ENCODE results near the gene ZGPAT.
"Not testable (repeated sequence)": the region's sequence is repeated elsewhere in the genome, so short reads cannot be mapped to it uniquely, and the experiment has no call there.

Gene ZGPAT

DNA sequence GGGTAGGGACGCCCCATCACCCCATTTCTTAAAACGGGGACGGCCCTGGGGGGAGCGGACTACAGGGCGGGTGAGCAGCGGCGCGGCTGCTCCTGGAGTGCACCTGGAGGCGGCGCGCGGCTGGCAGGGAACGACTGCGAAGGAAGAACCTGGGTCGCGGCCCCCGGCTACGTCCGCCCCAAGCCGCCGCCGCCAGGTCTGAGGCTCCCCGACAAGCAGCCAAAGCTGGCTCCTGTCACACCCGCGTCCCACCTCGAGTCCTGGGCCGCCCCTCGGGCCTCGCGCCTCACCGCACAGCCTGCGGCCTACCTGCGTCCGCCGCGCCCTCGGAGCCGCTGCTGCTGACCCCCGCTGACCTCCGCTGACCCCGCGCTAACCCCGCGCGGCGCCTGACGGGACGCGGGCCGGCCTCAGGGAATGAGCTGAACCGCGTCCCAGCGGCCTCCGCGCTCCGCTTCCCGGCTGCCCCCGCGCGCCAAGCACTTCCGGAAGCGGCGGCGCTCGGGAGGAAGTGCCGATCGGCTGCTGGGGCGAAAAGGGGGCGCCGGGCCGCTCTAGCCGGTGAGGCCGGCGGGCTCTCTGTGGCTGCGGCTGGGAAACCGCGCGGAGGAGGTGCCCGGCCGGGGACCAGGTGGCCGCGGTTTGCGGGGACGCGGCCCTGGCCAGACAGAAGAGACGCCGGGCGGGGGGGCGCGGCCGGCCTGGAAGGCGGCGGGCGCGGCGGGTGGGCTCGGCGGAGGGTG is at the start of gene ZGPAT, which contains the start of gene ARFRP1:
ZGPAT (plus strand) TSS at position 482 of the 743 bp plus-strand sequence. CDS start 542 bp downstream, outside the sequence.
ARFRP1 (minus strand) TSS at position 419 of the 743 bp plus-strand sequence. CDS start 885 bp downstream, outside the sequence.
- peak; percentile 93 for DNase-seq

DNA sequence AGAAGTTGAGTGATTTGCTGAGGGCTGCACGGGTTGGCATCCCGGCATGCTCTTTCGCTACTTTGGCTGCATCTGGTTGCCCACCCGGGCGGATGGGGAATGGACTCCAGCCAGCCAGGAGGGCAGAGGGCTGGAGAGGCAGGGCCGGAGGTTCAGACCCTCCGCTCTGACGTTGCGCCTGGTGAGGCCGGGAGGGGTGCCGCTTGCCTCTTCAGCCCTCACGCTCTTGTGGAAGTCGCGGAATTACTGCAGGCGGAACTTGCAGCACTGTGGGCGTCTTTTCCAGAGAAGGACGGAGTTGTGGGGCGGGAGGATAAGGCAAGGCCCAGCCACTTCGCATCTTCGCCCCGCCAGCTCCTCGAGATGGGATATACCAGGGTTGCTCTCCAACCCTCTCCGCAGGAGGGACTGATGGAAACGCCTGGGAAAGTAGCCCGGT is 49.1 kb upstream of the ZGPAT start:
- DNase-seq, result peak; percentile 64

DNA sequence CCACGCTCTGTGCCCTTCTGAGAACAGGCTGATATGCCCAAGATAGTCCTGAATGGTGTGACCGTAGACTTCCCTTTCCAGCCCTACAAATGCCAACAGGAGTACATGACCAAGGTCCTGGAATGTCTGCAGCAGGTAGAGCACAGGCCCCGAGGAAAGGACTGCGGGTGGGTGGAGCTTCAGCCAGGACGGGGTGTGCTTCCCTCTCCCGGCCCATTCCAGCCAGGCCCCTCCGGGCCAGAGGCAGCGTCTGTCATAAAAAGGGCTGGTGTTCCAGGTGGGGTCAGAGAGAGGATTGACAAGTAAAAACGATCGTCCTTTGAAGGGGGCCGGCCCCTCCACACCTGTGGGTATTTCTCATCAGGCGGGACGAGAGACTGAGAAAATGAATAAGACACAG is 48.5 kb upstream of the ZGPAT start:
- no peak for DNase-seq

- not testable (repeated sequence) for DNase-seq
These were observed 47.7 kb upstream of the ZGPAT start for GRCh38 chr20:63660174-63660573.

DNA sequence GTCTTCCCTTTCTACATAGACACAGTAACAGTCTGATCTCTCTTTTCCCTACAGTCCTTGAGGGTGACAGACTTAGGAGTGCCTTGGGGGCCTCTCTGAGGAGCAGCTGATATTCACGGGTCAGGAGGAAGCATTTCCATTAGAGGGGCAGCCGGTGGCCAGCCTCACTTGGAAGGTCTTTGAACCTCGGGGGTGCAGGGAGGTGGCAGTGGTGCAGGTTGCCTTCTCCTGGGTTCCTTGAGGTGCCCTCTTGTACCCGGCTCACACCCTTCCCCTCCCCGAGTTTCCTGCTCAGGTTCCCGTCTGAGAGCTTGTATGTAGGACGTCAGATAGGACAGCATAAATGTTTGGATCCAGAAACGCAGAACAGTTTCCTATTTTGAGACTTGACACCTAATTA is 47.2 kb upstream of the ZGPAT start:
- DNase-seq, result no peak

GRCh38 chr20:63661108-63661507 is 46.7 kb upstream of the ZGPAT start:
- DNase-seq, result no peak

DNA sequence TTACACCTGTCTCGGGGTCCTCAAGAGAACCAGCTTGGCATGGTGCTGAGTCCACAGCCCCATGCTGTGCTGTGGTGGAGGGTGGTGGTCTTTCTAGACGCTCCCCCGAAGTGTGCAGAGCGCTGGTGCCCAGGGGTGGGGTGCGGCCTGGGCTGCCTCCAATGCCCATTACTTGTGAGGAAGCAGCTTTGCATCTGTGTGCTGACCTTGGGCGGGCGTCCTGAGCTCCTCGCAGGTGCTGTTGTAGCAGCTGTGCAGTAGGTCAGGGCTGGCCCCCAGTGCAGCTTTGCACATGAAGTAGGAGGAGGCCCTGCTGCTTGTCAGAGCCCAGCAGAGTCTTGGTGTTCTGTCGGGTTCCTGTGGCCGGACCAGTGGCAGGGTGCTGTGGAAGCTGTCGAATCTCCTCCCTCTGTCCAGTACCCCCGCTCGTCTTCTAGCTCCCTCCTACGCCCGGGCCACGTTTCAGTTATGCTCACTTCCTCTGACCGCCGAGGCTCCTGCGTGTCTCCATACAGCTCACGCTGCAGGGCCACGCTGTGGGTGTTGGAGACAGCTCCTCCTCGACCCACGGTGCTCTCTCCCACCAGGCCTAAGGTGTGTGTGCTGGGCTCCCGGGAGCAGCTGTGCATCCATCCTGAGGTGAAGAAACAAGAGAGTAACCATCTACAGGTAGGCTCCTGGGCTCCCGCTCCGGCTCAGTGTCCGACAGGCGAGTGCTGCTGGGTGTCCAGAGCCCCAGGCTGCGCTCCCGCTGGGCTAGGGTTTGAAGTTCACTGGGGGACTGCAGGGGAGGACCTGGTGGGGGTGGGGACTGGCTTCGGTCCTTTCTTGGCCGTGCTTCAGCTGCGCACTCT is 45.7 kb upstream of the ZGPAT start:
- no peak for DNase-seq

DNA sequence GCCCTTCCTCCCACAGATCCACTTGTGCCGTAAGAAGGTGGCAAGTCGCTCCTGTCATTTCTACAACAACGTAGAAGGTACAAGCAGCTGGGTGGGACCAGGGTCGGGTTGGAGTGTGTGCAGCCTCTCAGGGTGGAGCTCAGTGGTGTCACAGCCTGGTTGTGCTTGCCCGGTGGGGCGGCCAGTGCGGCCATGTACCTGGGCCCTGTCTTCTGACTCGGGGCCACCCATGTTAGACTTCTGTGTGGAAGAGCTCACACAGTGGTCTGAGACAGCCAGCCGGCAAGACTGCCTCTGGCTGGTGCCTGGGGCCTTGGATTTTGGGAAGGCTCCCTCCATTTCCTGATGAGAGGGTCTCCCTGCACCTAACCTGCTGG is 45.0 kb upstream of the ZGPAT start:
- no peak for DNase-seq

- DNase-seq, result no peak
These were observed 44.3 kb upstream of the ZGPAT start for GRCh38 chr20:63663332-63664066.

DNA sequence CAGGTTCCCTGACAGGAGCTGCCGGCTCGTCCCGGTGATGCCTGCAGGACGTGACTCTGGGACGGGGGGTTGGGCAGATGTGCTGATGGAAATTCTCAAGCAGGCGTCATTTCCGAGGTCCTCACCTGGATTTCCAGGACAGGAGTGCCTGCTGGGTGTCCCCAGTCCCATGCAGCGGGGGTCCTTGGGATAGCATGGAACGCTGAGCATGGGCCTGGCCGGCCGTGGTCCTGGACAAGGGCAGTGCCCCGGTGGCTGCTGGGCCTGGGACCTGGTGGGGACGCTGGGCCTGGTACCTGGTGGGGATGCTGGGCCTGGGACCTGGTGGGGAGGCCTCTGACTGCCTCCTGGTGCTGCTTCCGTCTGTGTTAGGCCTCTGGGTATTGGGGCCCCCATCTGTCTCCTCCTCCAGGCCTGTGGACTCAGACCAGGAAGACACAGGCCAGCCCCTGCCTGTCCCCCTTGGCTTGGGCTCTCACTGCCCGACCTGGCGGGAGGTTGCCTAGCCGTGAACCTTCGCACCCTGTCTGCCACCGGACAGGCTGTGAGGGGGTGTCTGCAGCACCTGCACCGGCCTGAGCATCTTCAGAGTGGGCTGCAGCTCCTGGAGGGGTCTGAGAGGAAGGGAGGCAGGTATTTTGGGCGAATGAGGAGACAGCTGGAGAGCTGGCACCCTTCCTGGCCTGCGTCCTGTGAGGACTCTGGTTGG is 43.5 kb upstream of the ZGPAT start:
- DNase-seq, result no peak

GRCh38 chr20:63664861-63665594 is 42.8 kb upstream of the ZGPAT start:
- no peak for DNase-seq

DNA sequence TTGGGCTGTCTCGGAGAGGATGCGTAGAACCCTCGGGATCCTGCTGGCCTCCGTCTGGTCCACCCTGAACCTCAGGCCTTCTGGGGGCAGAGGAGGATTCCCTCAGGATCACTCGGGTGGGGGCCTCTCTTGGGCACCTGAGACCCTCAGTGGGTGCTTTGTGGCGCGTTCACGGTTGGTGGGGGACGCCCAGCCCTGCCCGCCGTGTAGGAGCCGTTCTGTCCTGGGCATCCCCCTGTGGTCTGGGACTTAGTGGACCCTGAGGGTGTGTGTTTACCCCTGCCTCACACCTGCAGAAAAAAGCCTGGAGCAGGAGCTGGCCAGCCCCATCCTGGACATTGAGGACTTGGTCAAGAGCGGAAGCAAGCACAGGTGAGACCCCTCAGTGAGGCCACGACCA is 42.1 kb upstream of the ZGPAT start:
- no peak for DNase-seq

DNA sequence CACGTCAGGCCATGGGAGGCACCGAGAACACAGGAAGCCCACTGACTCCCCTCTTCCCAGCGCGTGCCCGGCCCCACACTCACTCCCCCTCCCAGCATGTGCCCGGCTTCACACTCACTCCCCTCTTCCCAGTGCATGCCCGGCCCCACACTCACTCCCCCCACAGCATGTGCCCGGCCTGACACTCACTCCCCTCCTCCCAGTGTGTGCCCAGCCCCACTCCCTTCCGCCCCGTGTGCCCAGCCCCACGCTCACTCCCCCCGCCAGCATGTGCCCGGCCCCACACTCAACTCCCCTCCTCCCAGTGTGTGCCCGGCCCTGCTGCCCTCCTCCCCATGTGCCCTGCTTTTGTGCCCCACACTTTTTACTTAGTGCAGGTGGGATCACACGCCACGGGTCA is 40.0 kb upstream of the ZGPAT start:
- DNase-seq, result no peak

- no peak for DNase-seq
These were observed 39.5 kb upstream of the ZGPAT start for GRCh38 chr20:63668351-63668750.

GRCh38 chr20:63671695-63672094 is 36.1 kb upstream of the ZGPAT start:
- not testable (repeated sequence) for DNase-seq

DNA sequence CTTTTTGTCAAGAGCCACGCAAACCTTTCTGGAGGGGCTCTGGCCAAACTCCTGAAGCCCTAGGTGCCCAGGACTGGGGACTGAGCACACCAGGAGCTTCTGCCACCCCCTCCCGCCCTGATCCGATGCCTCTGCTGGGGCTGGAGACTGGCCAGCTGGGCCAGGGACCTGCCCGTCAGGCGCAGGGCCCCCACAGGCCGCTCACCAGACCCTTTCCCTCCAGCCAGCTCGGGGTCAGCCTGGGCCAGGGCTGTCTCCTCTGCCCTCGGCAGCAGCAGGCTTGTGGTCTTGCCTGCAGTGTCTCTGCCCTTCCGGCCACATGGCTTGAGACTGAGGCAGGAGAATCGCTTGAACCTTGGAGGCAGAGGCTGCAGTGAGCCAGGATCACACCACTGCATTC is 35.2 kb upstream of the ZGPAT start:
- DNase-seq, result no peak

DNA sequence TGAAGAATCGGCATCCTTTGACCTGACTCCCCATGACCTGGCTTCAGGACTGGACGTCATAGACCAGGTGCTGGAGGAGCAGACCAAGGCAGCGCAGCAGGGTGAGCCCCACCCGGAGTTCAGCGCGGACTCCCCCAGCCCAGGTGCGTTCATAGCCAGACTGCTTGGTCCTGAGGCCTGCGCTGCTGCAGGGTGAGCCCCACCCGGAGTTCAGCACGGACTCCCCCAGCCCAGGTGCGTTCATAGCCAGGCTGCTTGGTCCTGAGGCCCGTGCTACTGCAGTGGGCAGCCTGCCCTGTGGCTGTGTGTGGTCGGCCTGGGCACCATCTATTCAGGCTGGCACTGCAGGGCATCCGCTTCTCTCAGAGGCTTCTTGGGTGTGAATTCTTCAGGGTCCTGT is 33.9 kb upstream of the ZGPAT start:
- no peak for DNase-seq

GRCh38 chr20:63675681-63676368 is 32.0 kb upstream of the ZGPAT start:
- no peak for DNase-seq

GRCh38 chr20:63678071-63678470 is 29.8 kb upstream of the ZGPAT start:
- DNase-seq, result no peak

DNA sequence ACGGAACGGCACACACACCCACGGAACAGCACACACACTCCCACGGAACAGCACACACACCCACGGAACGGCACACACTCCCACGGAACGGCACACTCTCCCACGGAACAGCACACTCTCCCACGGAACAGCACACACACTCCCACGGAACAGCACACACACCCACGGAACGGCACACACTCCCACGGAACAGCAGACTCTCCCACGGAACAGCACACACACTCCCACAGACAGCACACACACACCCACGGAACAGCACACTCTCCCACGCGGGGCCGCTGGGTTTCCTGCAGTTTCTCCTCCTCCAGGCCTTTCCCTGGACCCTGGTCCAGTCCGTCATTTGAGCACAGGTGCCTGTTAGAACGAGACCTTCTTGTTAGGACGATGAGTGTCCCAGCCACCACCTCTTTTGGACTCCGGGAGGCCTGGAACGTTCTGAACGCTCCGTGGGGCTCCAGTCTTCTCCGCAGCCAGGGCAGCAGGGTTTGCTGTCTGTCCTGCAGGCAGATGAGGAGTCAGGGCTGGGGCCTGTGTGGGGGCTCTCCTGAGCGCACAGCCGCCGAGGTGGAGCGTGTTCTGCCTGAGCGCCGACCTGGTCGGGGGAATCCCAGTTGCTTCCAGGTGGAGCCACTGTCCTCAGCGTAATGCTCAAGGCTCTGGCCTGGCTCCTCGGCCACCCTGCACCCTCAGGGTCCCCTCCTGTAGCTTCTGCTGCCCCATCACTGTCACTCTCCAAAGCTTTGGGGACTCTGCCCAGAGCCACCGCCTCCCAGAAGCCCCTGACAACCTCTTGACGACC is 29.0 kb upstream of the ZGPAT start:
- no peak for DNase-seq

All from DMS53 (cell line).